Activated CD4-positive, CD25-positive, alpha-beta regulatory T cell treated with anti-CD3 and anti-CD28 coated beads, Interleukin-2, amount 50 U/mL, for 72 hours (primary cell): Measurements from ENCODE around the gene DPT.

Experiments
- DNase-seq: peaks from one replicate; pipeline ENCODE4 v3.0.0; 2021

The DPT gene

DNA sequence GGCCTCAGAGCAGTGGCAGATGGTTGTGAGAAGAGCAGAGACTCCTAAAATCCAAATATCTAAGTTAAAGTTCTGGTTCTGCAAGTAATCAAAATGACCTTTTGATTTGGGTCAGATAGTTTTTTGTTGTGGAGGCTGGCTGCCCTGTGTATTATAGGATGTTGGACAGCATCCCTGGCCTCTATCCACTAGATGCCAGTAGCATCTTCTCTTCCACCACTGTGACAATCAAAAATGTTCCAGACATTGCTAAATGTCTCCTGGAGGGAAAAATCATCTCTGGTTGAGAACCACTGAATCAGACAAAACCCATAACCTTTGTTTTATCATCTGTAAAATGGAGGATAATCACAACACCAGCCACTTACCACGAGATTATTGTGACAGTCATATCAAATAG lies 5.9 kb upstream of the DPT start:
- DNase-seq, result no peak

DNA sequence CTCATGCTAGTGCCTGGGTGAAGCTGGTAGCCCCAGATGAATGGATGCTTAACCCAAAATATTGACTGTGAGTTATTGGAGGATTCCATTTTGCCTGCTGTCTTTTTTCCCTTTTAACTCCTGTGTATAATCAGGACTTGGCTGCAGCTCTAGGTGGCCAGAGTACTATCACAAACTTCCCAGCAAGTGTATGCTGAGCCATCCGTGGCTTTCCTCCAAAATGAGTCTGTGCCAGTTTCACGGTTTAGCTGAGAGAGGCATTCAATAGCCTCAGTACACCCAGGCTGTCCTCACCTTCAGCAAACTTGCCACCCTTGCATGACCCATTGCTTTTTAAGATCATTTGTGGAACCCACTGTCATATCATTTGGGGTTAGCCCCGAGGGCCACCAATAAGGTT lies 5.3 kb upstream of the DPT start:
- DNase-seq, result no peak

DNA sequence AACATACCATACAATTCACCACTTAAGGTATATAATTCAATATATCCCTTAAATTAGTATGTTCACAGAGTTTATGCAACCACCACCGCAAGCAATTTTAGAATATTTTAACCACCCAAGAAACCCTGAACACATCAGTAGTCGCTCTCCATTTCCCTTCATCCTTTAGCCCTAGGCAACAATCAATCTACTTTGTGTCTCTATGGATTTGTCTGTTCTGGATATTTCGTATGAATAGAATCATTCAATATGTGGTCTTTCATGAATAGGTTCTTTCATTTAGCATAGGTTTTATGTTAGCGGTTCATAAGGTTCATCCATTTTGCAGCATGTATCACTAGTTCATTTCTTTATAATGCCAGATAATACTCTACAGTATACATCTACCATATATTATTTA lies 4.2 kb upstream of the DPT start:
- no peak for DNase-seq

DNA sequence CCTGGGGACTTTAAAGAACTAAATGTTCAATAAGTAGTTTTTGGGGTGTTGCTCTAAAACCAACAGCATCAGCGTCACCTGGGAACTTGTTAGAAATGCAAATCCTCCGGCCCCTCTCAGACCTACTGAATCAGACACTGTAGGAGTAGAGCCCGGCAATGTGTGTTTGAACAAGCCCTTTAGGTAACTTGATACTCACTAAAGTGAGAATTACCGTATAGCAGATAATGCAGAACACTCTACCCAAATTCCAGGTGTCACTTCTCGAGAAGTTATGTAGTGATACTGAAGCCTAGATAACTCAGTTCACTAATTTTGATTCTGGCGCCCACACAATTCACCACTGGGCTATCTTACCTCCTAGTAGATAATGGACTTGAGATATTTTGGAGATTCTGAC lies 3.7 kb upstream of the DPT start:
- DNase-seq, result no peak

DNA sequence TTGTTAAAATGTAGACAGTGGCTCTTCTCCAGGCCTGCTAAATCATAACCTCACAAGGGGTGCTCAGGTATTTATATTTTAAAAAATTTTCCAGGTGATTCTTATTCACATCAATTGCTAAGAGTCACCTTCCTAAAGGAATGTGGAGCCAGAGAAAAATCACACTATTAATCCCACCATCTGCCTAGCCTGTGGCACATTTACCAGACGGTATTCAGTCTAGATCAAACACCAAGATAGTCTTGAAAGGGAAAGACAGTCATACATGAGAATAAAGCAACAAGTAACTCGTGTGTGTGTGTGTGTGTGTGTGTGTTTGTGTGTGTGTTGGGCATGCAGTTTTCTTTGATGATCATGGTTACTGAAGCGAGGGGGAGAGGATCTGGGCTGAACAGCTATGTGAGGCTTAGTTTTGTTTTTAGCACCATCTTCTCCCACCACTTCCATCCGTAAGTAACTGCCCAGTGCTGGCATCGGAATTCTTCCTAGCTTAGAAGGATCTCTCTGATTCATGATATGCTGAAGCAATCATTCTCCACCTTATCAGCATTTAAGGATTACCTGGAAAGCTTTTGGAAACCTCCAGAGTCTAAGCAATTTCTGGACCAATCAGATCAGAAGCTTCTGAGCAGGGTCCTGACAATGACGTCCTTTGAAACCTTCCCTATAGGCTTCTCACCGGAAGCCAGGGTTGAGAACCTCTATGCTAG lies 2.4 kb upstream of the DPT start:
- no peak for DNase-seq

DNA sequence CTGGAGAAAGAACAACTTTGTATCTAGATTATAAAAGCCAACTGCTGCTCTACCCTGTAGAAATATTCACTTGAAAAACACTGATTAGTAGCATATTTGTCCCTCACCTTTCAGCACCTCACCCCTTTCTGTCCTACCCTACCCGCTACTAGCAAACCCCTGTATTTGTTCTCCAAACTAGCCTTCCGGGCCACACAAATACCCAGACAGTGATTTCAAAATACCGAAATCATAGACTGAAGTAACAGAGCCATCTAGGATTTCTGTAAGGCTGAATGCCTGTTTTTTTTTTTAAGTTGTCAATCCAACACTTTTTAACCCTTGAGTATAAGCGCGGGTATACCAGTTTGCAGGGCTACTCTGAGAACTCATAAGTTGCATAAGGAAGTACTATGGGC lies 398 bp upstream of the DPT start:
- DNase-seq, result no peak

DNA sequence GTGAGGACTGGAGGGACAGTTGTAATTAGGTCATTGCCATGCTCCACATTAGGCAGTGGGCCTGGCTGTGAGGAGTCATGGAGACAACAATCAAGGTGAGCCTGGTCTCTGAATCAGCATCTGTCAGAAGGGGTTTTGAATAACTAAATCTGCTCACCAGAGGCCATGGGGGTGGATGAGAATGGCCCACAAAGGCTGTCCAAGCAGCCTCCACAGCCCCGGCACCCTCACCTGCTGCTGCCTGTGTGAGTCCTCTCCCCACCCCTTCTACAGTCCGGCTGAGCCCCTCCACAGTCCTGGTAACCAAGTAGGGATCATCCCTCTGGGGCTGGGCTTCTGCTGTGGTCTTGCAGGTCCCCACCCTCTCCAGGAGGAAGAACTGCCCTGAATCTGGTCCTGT lies 2.3 kb downstream of the DPT start:
- no peak for DNase-seq

DNA sequence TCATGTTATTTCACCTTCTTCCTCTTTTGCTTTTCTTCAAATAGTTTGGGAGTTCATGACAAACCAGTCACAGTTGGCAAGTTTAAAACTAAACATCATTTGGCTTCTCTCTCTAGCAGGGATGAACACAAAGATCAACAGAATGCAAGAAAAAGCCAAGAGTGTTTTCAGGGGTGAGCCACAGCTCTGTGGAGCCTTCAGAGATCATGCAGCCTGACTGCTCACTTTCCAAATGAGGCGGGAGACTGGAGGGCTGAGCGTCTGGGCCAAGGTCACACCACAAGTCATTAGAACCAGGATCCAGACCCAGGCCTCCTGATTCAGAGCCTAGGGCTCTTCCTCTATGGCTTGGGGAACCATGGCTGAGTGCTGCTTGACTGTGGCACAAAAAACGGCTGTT lies 2.7 kb downstream of the DPT start:
- no peak for DNase-seq

DNA sequence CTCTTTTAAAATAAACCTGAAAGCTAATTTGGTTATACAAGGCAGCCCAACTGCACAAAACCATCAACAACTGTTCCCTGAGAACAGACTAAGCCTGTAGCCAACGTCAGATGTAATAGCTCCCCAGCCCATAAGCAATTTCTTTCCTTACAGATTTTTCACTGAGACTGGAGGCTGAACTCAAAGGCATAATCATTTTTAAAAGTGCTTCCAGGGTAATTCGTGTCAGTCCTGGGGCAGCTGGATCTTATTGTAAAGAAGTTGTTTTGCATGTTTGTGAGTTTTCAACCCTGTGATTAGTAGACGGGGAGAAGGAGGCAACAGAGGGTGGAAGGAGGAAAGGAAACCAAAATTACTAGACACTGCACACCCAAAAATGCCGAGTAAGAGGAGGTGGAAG lies 3.2 kb downstream of the DPT start:
- DNase-seq, result no peak

DNA sequence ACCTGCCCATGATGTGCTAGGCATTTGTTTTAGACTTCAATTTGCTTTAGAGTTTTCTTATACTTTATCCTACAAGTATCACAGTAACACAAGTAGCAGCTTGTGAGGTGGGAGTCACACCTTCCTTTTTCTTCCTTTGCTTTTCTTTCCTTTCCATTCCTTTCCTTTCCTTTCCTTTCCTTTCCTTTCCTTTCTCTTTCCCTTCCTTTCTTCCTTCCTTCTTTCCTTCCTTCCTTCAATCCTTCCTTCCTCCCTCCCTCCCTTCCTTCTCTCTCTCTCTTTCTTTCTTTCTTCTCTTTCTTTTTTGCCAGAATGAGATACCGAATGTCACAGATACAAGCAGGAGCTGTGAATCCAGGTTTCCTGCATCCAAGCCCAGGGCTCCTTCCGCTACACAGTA lies 3.9 kb downstream of the DPT start:
- DNase-seq, result no peak

DNA sequence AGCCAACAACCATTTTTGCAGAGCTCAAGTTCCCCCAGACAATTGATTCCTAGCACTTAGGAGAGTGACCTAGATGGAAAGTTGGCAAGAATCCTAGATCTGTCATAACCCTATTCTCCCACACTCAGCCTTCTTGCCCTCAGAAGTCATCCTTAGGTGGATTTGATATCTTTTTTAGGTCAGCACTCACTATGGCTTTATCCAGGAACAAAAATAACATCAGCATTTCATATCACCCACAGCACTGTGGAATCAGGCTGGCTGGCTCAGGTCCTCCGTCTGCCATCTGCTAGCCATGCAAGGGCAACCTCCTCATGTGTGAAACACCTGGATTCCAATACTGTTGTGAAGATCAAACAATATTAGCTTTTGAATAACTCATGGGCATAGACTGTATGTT lies 6.0 kb downstream of the DPT start:
- DNase-seq, result no peak

DNA sequence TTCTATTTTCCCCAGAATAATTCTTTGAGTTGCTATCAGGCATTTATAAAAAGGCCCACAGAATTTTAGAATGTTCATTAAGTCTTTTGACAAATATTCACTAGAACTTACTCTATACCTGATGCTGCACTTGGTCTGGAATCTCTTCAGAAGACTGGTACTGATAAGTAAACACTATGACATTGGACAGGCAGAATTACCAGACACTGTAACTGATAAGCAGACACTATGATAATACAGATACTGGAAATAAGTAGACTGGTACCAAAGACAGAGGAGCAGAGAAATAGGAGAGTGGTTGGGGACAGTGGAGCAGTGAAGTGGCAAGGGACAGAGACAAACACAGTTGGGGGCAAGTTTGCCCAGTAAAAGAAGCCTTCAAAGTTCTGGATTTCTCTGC lies 8.2 kb downstream of the DPT start:
- no peak for DNase-seq

DNA sequence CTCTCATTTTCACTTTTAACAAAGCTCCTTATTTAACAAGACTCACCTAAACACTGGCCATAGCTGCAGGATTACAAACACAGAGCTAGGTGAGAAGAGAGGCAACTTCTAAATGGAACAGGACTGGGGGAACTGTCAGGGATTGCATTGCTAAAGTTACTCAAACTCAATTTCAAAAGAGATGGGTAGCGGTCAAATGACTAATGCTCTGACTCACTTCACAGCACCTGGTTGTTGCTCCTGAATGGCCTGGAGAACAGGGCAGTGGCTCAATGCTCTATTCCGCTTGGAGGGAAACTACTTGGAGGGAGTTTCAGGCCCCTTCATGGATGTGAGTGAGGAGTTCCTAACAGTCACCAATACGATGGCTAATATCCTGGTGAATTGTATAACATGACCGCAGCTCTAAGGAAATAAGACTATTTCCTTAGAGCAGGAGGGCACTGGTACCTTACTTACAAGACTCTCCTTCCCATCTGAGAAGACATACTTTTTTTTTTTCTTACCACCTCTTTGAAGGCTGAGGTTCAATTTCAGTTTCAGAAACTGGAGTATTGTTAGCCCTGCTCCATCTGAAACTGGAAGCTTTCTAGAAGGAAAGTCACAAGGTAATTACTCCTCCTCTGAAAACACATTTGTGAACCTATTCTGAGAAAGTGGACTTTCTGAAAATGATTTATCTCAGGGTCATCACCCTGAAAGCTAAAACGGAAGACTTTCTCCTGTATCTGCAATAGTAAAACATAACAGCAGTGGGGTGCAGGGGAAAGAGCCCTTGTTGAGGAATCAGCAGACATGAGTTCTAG lies 9.5 kb downstream of the DPT start:
- DNase-seq, result no peak

DNA sequence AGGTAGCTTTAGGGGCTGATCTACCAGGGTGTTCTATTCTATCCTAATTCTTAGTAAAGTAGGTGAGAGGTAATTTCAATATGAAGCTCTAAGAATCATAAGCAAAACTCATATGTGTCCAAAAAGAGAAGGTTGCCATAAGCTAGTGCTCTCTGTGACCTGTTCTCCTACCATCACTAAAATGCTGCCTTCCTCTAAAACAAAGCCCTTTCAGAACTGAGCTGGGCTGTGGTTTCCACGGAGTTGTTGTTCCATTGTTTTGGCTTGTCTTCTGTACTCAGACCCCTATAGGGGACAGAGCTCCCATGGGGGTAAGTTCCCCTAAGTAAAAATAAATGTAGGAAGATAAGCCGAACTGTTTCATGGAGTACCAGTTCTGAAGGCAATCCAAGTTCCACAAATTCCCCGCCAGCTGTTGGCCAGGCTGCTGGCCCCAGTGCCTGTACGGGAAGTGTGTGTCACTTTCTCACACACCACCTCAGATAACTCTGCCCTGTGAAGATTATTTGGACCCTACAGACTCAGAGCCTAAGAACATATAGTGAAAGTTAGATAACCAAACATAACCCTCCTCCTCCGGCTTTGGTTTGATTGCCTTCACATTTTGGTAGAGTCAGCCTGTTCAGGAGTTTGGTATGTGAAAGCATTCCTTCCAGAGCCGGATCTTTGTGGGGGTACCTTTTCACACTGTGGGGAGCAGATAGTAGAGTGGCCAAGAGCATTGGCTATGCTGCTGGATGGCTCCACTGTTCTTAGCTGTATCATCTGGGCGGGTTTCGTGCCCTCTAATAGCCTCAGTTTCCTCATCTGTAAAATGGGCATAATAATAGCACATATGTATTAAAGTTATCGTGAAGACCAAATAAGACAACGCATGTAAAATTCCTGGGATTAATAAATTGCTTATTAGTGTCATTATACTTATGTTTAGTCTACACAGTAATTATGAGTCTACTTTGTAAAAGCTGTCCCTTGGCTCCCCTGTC lies 10.8 kb downstream of the DPT start:
- no peak for DNase-seq

DNA sequence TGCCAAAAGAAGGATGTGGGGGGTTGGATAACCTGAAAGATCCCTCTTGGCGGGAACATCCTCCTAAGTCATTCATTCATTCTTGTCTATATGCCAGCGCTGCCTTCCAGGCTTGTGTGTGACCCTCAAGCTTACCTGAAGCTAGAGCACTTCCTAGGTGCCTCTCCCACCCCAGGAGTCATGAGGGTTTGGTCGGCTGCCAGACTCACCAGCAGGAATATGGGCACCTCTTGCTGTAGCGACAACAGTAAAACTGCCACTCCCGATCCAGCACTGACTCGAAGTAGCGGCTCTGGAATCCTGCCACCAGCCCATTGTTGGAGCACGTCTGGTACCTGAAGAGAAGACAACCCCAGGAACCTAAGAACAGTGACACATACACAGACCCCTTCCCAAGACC lies 15.0 kb downstream of the DPT start:
- DNase-seq, result no peak

DNA sequence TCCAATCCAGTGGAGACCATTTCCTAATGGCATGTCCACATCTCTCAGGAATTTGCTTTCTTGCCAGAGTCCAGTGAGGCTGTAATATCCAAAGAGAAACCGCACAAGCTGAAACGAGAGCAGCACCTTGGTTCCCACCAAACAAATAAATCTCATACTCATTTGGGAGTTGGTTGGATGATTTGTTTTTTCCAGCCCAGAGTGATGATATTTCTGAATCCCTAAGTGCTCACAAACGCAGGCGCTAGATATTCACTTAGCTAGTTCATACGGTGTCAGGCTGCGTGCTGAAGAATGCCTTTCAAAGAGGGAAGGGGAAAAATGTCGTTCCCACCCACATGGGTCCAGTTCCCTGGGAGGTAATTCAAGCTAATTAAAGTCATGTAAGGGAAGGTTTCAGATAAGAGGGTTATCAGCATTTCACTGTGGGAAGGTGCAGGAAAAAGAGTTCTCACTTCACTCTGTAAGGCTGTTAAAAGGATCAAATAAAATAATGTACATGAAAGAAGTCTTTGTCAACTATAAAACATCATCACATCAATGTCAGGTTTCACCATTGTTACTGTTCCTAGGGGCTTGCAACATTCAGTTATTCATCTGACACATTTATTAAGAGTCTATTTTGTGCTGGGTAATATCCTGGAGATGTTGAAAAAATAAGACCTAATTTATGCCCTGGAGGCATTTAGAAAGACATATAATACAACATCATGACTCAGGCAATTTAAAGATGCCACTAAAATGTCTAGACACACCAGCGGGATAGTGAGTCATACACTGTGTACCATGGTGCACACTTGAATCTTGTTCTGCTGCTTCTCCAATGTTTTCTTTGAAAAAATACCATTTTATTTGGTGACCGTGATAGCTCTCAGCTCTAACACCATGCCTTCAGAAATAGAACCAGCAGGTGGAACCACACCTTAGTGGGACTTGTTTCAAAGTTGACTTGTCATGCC lies 19.3 kb downstream of the DPT start:
- no peak for DNase-seq

DNA sequence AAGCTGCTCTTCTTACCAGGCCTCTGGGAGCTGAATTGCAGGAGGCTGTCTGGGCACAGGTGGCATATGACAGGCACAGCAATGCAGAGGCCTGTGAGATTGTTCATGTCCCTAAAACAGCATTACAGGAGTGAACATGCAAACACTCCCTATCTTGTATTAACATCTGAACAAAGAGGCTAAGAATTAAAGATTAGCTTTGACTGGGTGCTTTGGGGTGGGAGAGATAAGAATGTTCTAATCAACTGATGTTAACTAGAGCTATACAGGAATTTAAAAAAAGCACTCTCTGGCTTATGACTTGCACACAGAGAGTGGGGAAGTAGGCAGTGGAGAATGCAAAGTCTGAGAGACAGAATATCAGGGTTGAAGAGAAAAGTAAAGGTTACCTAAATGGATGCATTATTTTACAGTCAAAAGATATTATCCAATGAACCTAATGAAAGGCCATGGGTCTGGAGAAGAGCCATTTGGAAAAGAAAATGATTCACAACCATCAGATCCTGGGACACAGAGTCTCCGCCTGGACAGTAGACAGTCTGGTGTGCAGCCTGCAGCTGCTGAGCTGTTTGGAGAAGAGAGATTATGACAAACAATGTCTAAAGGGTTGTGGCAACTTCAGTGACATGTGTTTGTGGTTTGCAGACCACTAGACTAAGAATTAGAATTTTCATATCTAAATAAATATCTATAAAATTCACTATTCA lies 20.2 kb downstream of the DPT start:
- no peak for DNase-seq

DNA sequence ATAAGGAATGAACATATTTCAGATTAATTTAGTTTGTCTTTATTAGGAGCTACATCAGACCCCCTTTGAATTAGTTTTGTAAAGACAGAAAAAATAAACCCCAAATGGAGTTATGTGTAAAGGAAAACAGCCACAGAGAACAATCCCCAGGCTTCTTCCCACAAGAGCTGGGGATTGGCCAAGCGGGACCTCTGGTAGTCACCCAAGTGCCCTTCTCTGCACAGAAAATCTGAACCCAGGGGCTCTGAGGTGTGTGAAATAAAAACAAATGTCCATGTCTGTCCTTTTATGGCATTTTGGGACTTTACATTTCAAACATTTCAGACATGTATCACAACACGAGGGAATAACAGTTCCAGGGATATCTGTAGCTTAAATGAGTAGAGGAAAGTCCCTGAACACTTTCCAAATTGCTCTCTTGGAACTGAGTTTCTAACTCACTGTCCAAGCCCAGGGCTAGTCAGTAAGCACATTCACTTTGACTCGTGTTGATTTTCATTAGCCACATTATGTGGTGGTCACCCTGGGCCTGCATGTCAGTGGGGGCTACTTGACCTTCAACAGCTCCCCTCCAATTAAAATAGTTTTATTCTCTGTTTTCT lies 22.5 kb downstream of the DPT start:
- DNase-seq, result no peak

DNA sequence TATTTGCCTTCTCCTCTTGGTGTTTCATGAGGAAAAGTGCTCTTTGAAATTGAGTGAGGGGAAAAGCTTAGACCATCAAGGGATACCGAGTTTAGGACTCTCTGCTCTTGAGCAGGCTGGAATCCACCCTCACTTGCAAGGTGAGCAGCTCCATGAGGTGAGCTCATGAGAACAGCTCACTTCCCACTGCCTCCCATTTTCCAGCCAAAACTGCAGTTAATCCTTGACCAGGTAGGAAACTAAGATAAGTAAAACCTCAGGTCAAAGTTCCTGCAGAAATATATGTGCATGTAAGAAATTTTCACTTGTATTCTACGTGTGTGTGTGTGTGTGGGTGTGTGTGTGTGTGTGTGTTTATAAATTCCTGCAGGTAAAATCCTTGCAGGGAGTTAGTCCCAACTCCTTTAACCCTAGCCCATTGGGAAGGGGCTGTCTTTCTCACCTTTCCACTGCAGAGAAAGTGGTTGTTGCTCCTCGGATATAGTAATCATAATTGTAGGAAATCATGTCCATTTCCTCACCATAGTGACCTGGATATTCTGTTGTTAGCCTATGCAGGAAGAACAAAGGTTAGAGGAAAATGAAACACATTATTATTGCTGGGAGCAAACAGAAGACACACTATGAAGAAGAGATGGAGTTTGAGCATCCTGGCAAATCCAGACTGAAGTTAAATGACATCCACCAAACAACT lies 28.3 kb downstream of the DPT start:
- no peak for DNase-seq

DNA sequence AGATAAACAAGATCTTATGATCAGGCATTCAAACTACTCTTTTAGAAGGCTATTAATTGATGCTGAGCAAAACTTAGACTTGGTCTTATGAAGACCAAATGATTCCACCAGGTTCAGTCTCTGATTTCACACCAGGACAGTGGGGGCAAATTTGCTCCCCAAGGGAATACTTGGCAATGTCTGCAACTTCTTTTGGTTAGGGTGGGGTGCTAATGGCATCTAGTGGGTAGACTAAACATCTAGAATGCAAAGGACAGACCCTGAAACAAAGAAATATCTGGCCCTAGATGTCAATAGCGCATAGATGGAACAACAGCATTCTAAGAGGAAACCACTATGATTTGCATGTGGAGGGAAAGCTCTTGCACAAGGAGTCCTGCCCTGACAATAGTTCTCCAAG lies 30.6 kb downstream of the DPT start:
- DNase-seq, result no peak
